IPS-15b (cell line): ENCODE results near the gene PCDHGB6.
"Not testable (repeated sequence)": the region's sequence is repeated elsewhere in the genome, so short reads cannot be mapped to it uniquely, and the experiment has no call there.

Source experiments
- H3K27me3 ChIP-seq: one replicate; pipeline ENCODE4 v1.6.1; 2013; ENCODE audit warnings: low read length; ENCODE audit not compliant: control insufficient read depth, insufficient read depth
- H3K36me3 ChIP-seq: one replicate; pipeline ENCODE4 v1.6.1; 2013; ENCODE audit warnings: low read length; ENCODE audit not compliant: control insufficient read depth, insufficient read depth
- H3K4me1 ChIP-seq: one replicate; pipeline ENCODE4 v1.6.1; 2013; ENCODE audit warnings: mild to moderate bottlenecking, low read length; ENCODE audit not compliant: control insufficient read depth, insufficient read depth
- H3K4me3 ChIP-seq: one replicate; pipeline ENCODE4 v1.5.1; 2013; ENCODE audit warnings: low read depth, low read length
- H3K9ac ChIP-seq: one replicate; pipeline ENCODE4 v1.6.1; 2013; ENCODE audit warnings: low read depth, mild to moderate bottlenecking, low read length
- H3K9me3 ChIP-seq: one replicate; pipeline ENCODE4 v1.6.1; 2013; ENCODE audit warnings: mild to moderate bottlenecking, low read length; ENCODE audit not compliant: control insufficient read depth, insufficient read depth

Gene PCDHGB6

GRCh38 chr5:141374627-141375026, 33.2 kb upstream of the PCDHGB6 start:
- peaks cover 3% of the 10 kb centered on the region for H3K36me3 ChIP-seq
- H3K4me3 ChIP-seq = no peak overlapping the region
- no peaks in the 10 kb centered on the region for H3K27me3 ChIP-seq
- H3K9ac ChIP-seq = no peak overlapping the region
- H3K9me3 ChIP-seq = no peaks in the 10 kb centered on the region
- no peaks in the 10 kb centered on the region for H3K4me1 ChIP-seq

- H3K9ac ChIP-seq, H3K9me3 ChIP-seq, H3K4me1 ChIP-seq, H3K36me3 ChIP-seq, H3K4me3 ChIP-seq, H3K27me3 ChIP-seq: not testable (repeated sequence)
Observed at GRCh38 chr5:141375444-141376155, 32.2 kb upstream of the PCDHGB6 start.

GRCh38 chr5:141382469-141383294, 25.1 kb upstream of the PCDHGB6 start, which contains the start of gene PCDHGA7:
Gene PCDHGA7 (plus strand): TSS chr5:141382742. CDS start chr5:141382900, 158 bp downstream.
- peak within 1 kb of the TSS; percentile 65 for H3K9ac ChIP-seq
- peaks cover 7% of the 10 kb centered on the region for H3K27me3 ChIP-seq
- H3K4me3 ChIP-seq = peak within 1 kb of the TSS; percentile 75
- no peaks in the 10 kb centered on the region for H3K9me3 ChIP-seq
- H3K4me1 ChIP-seq = no peaks in the 10 kb centered on the region
- H3K36me3 ChIP-seq = peaks cover 2% of the 10 kb centered on the region

- peak overlapping the region; percentile 75 for H3K4me3 ChIP-seq
- peaks cover 10% of the 10 kb centered on the region for H3K27me3 ChIP-seq
- peaks cover 2% of the 10 kb centered on the region for H3K36me3 ChIP-seq
- no peaks in the 10 kb centered on the region for H3K4me1 ChIP-seq
- H3K9me3 ChIP-seq = peaks cover under 1% of the 10 kb centered on the region
- no peak overlapping the region for H3K9ac ChIP-seq
Observed at GRCh38 chr5:141383345-141383744, 24.5 kb upstream of the PCDHGB6 start.

- Histone ChIP-seq H3K9ac (no peak overlapping the region), H3K4me1 (no peaks in the 10 kb centered on the region), H3K9me3 (peaks cover 10% of the 10 kb centered on the region), H3K36me3 (peaks cover 2% of the 10 kb centered on the region), H3K27me3 (peaks cover 16% of the 10 kb centered on the region), H3K4me3 (no peak overlapping the region)
Observed at GRCh38 chr5:141384471-141385267, 23.2 kb upstream of the PCDHGB6 start.

DNA sequence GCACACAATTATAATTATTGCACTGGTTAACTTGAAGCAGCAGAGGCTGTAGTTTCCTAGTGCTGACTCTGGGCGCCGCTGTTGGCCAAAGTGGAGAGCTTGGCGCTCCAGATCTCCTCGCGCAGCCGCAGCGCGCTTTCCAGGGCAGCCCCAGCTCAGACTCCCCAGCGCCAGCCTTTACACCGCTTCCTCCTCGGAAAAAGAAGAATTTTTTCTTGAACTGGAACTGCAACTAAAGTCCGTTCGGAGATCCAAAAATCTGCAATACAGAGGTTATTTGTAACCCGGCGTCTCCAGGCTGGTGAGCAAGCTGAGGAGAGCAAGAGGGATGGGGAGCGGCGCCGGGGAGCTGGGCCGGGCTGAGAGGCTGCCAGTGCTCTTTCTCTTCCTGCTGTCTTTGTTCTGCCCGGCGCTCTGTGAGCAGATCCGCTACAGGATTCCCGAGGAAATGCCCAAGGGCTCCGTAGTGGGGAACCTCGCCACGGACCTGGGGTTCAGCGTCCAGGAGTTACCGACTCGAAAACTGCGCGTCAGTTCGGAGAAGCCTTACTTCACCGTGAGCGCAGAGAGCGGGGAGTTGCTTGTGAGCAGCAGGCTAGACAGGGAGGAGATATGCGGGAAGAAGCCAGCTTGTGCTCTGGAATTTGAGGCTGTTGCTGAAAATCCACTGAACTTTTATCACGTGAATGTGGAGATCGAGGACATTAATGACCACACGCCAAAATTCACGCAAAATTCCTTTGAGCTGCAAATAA, 20.1 kb upstream of the PCDHGB6 start, which contains the start of gene PCDHGB4:
Gene PCDHGB4, plus strand, starts transcription at position 142 of the 755 bp plus-strand sequence. Its CDS starts 187 bp downstream, at position 329.
- Histone ChIP-seq H3K27me3 (peaks cover 16% of the 10 kb centered on the region), H3K4me3 (peak within 1 kb of the TSS; percentile 65), H3K9me3 (peaks cover 11% of the 10 kb centered on the region)
- not testable (repeated sequence) for H3K36me3 ChIP-seq, H3K4me1 ChIP-seq, H3K9ac ChIP-seq

- H3K27me3 ChIP-seq = peaks cover 13% of the 10 kb centered on the region
- H3K9me3 ChIP-seq = peaks cover 11% of the 10 kb centered on the region
- H3K4me3 ChIP-seq = peak overlapping the region; percentile 28
Observed at GRCh38 chr5:141388661-141389060, 19.2 kb upstream of the PCDHGB6 start.

DNA sequence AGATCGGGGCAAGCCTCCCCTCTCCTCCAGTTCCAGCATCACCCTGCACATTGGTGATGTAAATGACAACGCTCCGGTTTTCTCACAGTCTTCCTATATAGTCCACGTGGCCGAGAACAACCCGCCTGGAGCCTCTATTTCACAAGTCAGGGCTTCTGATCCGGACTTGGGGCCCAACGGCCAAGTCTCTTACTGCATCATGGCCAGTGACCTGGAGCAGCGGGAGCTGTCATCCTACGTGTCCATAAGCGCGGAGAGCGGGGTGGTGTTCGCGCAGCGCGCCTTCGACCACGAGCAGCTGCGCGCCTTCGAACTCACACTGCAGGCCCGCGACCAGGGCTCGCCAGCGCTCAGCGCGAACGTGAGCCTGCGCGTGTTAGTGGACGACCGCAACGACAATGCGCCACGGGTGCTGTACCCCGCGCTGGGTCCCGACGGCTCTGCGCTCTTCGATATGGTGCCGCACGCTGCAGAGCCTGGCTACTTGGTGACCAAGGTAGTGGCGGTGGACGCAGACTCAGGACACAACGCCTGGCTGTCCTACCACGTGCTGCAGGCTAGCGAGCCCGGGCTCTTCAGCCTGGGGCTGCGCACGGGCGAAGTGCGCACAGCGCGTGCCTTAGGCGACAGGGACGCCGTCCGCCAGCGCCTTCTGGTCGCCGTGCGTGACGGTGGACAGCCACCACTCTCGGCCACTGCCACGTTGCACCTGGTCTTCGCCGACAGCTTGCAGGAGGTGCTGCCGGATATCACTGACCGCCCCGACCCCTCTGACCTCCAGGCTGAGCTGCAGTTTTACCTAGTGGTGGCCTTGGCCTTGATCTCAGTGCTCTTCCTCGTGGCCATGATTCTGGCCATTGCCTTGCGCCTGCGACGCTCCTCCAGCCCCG, 18.4 kb upstream of the PCDHGB6 start:
- Histone ChIP-seq H3K9ac (no peak overlapping the region), H3K36me3 (peaks cover 4% of the 10 kb centered on the region), H3K4me3 (no peak overlapping the region), H3K9me3 (peaks cover 11% of the 10 kb centered on the region), H3K27me3 (peaks cover 9% of the 10 kb centered on the region), H3K4me1 (no peaks in the 10 kb centered on the region)

More at GRCh38 chr5:141388661-141389060, 19.2 kb upstream of the PCDHGB6 start:
- H3K4me1 ChIP-seq = no peaks in the 10 kb centered on the region
- H3K36me3 ChIP-seq = peaks cover 4% of the 10 kb centered on the region
- H3K9ac ChIP-seq = no peak overlapping the region

DNA sequence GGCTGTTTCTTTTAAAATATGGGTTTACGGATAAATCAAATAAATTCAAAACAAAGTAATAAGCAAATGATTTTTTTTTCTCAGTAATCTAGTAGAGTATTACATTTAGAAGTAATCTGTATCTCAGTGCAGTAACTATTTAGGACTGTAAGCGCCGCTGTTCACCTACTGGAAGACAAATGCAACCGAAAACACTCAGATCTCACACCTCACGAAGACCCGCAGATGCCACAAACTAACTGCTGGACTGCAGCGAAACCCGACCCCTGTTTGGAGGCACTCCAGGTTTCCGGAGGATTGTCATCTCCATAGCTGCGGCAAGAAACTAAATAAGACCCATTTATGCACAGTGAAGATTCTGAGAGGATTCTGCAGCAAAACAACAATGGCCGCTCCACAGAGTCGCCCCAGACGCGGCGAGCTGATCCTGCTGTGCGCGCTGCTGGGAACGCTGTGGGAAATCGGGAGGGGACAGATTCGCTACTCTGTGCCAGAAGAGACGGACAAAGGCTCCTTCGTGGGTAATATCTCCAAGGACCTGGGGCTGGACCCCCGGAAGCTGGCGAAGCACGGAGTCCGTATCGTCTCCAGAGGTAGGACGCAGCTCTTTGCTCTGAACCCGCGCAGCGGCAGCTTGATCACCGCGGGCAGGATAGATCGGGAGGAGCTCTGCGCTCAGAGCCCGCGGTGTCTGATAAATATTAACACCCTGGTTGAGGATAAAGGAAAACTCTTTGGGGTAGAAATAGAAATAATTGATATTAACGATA, 15.2 kb upstream of the PCDHGB6 start, which contains the start of gene PCDHGA8:
Gene PCDHGA8, plus strand, starts transcription at position 205 of the 770 bp plus-strand sequence. Its CDS starts 181 bp downstream, at position 386.
- no peak within 1 kb of the TSS for H3K4me3 ChIP-seq
- peaks cover 4% of the 10 kb centered on the region for H3K36me3 ChIP-seq
- H3K27me3 ChIP-seq = peaks cover 9% of the 10 kb centered on the region
- no peaks in the 10 kb centered on the region for H3K4me1 ChIP-seq
- peaks cover 11% of the 10 kb centered on the region for H3K9me3 ChIP-seq
- no peak within 1 kb of the TSS for H3K9ac ChIP-seq

DNA sequence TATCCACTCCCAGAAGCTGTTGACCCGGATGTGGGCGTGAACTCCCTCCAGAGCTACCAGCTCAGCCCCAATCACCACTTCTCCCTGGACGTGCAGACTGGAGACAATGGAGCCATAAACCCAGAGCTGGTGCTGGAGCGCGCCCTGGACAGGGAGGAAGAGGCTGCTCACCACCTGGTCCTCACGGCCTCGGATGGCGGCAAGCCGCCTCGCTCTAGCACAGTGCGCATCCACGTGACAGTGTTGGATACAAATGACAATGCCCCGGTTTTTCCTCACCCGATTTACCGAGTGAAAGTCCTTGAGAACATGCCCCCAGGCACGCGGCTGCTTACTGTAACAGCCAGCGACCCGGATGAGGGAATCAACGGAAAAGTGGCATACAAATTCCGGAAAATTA, 14.6 kb upstream of the PCDHGB6 start:
- H3K36me3 ChIP-seq = peaks cover 4% of the 10 kb centered on the region
- no peaks in the 10 kb centered on the region for H3K4me1 ChIP-seq
- H3K27me3 ChIP-seq = peaks cover 7% of the 10 kb centered on the region
- H3K4me3 ChIP-seq = no peak overlapping the region
- H3K9me3 ChIP-seq = peaks cover 11% of the 10 kb centered on the region
- H3K9ac ChIP-seq = no peak overlapping the region
